HG03045 (cell line): ENCODE results near the gene RNF126.

Source experiments
- ATAC-seq: cut with Tn5 transposase; IDR thresholded peaks from one replicate; pipeline ENCODE4 v1.9.1; 2021; ENCODE audit warnings: mild to moderate bottlenecking, moderate library complexity; ENCODE audit not compliant: unreplicated experiment

The RNF126 gene

DNA sequence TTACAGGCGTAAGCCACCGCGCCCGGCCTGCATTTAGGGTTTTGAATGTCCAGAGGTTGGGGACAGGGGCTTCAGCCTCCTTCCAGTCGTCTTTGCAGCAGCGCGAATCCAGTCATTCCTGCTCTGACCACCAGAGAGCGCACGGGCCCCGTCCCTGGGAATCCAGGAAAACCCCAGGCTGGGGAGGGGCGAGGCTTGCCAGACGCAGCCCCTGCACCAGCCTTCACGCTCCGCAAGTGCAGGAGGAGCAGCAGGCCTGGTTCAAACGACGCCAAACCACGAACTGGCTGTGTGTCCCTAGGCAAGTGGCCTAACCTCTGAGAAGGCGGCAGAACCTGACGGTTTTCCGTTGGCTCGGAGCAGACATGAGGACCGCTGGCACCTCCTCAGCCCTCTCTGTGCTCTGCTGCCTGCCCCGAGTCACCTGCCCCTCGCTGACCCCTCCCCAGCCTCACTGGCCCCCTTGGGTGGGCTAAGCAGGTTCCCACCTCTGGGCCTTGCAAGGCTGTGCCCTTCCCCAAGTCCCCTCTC is 2.0 kb upstream of the RNF126 start:
- ATAC-seq = no peak

DNA sequence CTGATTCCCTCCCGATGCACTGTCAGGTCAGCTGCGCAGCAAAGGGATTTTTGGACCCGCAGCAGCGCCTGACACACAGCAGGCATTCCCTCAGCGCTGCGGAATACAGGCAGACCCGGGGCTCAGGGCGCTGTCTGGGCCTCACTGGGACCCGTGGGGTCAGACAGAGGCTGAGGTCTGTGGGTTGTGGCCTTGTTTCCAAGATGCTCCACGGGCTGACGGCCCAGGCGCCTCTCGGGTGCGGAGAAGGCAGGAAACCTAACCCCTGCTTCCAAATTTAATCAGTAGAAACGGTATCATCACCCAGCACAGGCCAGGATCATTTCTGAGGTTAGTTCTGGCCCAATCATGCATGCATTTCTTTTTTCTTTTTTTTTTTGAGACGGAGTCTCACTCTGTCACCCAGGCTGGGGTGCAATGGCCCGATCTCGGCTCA is 686 bp upstream of the RNF126 start:
- no peak for ATAC-seq

DNA sequence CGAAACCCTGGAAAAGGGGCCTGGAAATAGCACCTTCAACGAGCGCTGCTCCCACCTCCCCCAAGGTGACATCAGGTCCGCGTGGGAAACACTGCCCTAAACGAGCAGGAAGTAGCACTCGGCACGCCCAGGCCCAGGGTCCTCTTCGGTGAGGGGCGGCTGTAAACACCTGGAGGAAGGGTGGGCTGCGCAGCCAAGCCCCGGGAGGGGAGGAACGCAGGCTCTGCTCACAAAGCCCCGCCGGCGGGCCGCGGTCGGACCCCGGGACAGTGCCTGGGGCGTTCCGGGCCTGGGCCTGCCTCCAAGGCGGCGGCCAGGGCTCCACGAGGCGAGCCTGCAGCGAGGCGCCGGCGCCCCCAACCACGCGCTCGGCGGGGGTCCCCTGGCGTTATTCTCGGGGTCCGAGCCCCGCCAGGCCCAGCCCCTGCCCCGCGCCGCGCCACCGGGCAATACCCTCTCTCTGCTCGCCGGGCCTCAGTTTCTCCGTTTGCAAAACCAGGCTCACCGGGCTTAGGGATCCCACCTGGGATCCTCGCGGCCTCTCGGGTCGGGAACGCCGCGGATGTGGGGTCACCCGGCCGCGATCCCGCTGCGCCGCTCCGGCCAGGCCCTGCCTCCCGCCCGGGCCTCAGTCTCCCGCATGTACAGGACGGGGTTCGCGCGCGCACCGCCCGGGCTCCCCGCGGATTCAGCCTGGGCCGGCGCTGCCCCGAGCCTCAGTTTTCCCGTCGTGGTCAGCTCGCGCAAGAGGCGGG is 630 bp downstream of the RNF126 start:
- peak; percentile 14 for ATAC-seq

DNA sequence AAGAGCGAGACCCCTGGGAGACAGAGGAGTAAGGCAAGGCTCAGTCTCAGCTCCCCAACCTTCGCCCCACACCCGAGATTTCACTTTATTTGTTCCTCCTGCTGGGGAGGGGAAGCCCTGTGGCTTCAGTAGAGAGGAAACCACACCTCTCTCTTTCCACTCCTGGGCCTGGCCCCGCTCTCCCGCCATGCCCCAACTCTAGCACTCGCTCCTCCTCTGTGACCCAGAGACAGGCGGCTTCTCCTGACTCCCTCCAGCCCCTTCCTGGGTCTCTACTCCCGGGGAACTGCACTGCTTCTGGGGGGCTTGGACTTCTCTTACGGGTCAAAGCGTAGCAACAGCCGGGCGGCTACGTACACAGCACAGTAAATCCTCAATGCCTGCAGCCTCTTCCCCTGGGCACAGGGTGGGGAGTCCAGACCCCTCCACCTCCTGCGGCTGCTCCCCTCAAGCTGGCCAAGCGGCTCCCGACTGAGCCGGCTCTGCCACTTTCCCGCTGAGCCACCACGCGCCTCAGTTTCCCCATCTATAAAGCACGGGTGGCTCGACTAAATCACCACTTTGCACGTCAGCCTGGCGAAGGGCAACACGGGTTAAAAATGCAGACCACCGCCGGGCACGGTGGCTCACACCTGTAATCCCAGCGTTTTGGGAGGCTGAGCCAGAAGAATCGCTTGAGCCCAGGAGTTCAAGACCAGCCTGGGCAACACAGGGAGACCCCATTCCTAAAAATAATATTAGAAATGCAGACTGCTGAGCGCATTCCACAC is 1.4 kb downstream of the RNF126 start:
- ATAC-seq = no peak

DNA sequence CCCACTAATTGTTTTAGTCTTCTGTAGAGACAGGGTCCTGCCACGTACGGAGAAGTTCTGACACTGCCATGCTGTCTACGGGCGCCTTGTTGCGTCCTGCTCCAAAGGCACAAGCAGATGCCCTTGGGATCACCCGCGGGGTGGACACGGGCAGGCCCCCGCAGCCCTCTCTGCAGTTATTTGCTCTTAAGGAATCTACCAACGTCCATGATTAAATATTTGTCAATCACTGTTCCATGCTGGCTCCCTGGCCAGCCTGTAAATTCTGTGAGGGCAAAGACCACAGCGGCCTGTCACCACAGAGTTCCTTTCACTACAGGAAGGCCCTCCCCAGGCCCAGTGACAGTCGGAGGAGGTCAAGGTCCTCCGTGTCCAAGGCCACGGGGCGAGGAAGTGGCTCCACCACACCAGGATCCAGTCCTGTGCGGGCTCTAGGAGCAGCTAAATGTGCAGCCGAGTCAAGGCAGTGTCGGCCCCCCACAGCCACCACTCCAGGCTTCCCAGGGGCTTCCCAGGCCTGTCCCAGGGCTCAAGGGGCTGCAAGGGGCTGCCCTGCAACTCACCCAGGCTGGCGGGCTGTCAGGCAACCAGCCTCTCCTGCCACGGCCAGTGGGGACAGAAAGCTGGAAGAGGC is 2.1 kb downstream of the RNF126 start:
- ATAC-seq = no peak

DNA sequence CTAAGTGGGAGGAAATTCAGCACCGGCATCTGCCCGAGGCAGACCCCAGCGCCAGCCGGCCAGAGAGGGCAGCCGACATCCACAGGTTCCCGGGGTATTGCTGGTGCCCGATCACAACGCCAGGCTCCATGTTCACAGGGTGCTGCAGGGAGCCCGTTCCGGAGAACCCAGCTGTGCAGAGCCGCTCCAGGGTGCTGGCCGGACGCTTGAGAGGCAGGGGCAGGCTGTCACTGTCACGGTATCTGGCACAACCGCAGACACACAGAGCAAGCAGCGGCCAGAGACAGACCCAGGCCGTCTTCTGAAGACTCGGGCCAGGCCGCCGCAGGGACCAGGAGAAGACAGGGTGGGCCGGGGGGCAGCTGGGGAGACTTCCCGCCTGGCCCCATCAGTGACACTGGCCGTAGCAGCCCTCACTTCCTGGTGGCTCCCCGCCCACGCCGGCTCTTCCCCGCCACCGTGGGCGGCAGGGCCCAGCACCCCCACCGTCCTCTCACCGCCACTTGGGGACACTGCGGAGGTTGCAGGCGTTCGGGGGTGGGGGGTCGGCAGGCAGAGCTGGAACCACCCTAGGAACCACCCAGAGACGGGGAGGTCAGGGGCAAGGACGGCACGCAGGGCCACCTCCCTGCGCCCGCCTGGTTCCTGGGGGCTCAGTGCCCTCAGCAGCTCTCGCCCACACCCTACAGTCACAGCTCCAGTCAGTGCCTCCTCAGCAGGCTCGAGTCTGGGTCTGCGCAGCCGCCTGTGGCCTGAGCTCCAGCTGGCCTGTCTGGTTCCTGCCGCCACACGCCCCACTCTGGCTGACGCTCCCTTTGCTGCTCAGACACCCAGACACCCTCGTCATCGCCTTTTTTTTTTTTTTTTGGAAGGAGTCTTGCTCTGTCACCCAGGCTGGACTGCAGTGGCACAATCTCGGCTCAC is 3.8 kb downstream of the RNF126 start:
- no peak for ATAC-seq

DNA sequence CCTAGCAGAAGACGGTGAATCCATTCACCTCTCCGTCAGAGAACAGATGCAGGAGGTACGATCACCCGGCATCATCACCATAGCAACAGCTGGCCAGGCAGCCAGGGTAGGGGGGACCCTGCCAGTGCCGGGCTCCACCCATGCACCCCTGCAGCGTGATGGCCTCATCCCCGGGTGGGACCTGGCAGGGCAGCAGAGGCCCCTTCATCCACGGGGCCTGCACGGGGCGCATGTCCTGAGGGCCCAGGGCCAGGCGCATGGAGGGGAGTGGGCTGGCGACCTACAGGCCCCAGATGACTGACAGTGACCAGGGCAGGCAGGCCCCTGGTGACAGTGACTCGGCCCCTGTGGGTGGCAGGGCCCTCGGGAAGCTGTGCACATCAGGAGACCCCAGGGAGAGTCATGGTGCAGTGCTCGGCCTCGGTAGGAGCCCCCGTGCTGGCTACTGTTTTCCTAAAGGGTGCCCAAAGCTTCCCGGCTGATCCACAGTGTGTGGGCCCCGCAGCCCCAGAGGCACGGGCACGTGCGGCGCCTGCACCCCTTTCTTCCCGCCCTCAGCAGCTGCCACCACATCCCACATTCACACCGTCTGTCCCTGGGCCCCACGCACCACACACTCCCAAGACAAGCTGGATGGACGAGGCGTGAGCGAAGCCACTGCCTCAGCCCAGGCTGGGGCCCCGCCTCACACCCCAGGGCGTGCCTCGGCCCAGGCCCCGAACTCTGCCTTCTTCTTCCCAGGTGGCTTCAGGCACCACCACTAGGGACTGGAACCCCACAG is 4.8 kb downstream of the RNF126 start:
- ATAC-seq = no peak

DNA sequence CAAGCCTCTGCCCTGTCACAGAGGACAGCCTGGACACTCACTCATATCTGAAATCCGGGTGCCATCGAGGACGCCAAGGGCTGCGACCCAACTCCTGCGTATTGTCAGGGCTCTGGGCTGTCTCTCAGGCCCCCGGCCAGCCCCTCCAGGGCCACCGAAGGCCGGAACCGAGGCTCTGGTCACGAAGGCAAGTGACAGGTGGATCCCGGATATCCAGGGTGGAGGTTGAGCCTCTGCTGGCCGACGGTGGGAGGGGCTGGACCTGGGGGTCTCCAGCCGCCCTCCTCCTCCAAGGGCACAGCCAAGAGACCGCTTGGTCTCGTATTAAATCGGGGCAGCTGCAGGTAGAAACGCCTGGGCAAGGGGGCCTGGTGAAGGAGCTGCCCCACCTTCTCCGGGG is 5.4 kb downstream of the RNF126 start:
- ATAC-seq = no peak

DNA sequence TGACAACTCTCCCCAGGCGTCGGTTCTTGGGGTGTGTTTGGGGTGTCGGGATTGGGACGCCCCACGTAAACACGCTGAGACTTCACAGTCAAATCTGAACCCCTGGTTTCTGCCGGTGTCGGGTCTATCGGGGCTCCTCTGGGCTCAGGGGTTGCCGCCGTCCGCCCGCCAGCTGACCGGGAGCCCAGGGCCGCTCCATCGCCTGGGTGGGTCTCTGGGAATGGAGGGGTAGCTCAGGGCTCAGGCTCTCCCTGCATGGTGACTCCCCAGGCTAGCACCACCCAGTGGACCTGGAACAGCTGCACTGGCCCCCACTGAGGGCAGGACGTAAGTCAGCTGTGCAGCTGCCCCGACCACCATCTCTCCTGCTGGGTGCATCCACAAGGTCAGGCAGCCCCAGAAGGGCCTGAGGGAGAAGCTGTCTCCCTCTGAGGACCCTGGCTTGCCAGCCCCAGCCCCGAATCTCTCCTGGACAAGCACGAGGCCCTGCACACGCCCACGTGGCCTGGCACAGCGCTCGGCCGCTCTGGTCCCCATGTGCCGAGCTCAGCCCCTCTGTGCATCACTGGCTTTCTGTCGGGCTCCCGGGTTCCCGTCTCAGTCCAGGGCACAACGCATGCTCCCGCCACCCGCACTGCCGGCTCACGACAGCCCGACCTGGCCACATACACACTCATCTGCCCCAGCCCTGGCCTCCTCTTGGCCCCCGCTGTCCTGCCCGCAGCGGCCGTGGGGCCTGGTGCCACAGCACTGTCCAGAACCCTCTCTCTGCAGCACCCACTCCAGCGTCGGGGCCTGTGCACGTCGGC is 6.1 kb downstream of the RNF126 start:
- no peak for ATAC-seq

DNA sequence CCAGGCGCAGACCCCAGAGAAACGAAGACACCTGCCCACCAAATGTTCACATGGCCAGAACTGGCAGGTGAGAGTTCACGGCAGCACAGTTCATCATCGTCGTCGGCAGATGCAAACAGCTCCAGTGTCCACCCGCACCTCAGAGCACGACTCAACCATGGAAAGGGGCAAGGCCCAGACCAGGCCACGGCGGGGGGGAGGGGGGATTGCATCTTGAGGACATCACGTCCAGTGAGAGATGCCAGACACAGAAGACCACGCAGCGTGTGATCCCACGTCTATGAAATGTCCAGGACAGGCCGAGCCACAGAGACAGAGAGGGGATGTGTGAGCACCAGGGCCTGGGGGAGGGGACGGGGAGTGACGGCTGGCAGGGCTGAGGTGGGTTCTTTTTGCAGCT is 7.3 kb downstream of the RNF126 start:
- ATAC-seq = no peak

DNA sequence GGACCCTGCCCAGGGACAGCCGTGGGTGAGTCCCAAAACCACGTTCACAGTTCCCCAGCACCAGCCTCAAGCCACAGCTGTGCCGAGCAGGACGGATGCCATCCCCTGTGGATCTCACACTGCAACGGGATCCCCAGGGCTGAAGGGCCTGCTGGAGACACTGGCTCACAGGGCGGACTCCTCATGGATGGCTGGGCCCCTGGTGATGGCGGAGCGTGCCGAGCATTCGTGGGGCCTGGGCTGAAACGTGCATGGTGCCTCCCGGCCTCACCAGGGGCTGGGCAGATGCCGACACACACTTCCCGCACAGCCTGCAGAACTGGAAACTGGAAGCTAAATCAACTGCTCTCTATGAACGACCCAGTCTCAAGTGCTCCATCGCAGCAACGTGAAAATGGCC is 9.6 kb downstream of the RNF126 start:
- ATAC-seq = no peak

DNA sequence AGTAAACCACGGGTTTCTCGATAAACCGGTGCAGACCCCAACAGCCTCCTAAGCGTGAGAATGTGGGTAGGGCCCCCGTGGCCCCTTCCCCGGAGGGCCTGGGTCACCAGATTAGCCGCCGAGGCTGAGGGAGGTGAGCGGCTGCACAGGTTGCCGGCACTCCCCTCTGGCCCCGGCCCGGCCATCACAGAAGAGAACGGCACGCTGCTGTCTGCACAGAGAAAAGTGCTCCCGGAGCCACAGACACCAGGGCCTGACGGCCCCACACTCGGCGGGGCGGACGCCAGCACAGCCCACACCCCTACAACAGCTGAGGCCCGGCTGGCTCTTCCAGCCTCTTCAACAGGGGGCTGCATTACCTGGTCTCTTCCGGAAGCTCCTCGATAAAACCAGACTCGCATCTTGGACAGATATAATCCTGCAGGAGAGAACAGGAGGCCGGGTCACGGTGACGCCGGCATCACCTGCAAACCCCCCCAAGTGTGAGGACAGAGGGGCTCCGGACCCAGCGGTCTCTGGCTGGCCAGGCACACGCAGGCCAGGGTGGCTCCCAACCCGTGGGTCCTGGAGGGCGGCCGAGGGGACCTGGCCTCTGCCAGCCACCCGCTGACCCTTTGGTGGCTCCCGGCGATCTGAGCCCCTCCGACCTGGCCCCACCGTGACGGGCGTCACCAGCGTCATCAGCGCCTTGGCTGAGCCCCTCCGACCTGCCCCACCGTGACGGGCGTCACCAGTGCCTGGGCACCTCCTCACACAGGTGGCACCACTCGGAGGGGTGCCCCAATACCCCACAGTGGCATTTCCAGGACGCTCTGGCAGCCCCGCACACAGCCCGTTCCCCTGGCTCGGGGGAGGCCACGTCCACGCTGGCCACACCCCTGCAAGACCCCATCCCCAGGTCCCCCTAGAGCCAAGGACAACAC is 10.3 kb downstream of the RNF126 start:
- no peak for ATAC-seq

DNA sequence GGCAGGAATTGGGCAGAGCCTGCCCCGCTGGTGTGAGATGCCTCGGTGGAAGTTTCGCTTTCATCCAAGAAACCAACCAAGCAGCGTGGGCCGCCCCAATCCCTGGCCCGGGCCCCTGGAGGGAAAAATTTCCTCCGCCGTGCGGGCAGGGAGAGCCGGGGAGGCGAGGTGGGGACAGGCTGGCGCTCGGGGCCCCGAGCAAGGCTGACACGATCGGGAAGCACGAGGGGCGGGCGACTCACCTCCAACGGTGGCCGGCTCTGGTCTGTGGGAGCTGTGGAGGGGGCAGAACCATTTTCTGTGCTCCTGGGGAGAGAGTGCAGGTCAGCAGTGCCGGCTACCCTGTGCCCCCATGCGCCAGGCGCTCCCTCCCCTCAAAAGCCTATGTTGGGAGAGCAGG is 11.0 kb downstream of the RNF126 start:
- ATAC-seq = no peak

DNA sequence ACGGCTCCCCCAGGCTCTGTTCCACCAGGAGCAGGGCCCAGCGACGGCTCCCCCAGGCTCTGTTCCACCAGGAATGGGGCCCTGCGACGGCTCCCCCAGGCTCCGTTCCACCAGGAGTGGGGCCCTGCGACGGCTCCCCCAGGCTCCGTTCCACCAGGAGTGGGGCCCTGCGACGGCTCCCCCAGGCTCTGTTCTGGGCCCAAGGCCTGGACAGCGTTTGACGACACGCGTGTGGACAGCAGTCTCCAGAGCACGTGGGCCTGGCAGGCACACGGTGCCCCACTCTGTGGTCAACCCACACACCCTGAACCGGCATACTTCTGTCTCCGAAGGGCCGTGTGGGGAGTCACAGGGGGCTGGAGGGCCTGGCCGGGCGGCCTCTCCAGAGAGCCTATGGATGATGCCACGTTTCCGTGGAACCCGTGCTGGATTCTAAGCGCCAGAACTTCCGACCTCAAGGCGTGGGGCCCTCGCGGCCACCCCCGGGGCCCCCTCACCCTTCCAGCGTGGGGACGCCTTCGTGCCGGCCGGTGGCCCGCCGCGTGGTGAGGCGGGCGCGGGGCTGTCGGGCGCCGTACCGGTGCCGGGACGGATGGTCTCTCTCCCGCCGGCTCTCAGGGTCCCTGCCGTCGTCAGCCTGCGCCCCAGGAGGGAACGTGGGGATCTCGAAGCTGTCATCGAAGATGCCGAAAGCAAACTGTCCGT is 11.7 kb downstream of the RNF126 start:
- ATAC-seq = no peak

DNA sequence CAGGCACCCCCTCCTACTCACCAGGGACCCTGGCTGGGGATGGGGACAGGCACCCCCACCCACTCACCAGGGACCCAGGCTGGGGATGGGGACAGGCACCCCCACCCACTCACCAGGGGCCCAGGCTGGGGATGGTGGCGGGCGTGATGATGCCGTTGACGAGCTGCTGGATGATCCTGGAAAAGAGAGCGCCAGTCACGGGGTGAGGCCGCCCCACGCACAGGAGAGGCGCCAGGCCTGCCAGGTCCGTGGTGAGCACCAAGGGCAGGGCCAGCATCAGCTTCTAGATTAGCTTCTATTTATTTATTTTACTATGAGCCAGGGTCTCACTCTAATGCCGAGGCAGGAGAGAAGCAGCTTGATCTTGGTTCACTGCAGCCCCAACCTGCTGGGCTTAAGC is 12.9 kb downstream of the RNF126 start:
- no peak for ATAC-seq

DNA sequence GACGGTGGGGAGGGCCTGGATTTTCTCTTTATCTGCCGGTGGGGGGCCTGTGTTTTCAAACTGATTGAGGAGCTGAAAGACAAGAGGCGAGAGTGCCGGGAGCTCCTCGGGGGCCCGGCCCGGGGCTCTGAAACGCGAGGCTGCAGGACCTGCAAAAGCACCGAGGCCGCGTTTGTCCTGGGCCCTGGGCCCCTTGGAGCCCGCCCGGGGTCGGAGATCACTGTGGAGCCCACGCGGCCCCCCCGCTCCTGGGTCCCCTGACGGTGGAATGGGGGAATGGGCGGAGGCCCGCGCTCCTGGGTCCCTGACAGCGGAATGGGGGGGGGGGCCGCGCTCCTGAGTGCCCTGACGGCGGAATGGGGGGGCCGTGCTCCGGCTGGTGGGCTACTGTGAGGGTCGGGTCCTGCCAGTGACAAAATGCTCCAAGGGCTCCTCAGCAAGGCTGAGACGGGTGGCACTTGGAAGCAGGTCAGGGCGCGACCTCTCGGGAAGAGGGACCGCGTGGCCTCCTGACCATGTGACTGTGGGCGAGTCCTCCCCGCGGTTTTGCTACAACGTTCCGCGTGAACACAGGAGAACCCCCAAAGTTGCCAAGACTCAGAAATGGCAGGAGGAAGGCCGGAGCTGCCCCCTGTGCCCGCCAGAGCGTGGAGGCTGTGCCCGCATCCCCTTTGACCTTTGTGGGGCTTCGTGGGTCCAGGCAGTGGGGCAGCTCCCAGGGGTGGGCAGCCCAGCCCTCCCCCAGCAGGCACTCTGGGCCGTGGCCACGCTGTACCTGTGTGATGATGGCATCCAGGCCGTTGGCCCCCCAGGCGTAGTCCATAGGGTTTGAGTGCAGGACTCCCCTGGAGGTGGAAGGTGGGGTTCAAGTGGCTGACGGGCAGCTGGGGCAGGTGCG is 13.9 kb downstream of the RNF126 start:
- no peak for ATAC-seq
